C4-2B (cell line): ENCODE results near the gene NFIB.

ENCODE experiments used
- CTCF ChIP-seq: fragments of 450-650 bp; conservative IDR thresholded peaks from 2 replicates; pipeline ENCODE4 v1.5.1; 2017; ENCODE audit warnings: mild to moderate bottlenecking
- ZFX ChIP-seq: fragments of 450-650 bp; IDR thresholded peaks from 2 replicates; pipeline ENCODE4 v1.6.1; 2017

- no peak for TF ChIP-seq ZFX
- TF ChIP-seq CTCF = no peak
Observed at GRCh38 chr9:14186096-14186495, 127.8 kb downstream of the NFIB start.
